DOHH2 (cell line): ENCODE data around the gene OGDHL.

ENCODE experiments used
- H3F3A ChIP-seq: fragments of 200-600 bp; sonication (generic), shearing (Covaris generic); 2 replicates; pipeline ENCODE4 v1.6.0; 2016; ENCODE audit warnings: antibody characterized with exemption, mild to moderate bottlenecking; ENCODE audit not compliant: control insufficient read depth, insufficient read depth
- H3K27ac ChIP-seq: fragments of 200-600 bp; sonication (generic); 2 replicates; pipeline ENCODE4 v1.5.1; 2014; ENCODE audit warnings: low read depth, mild to moderate bottlenecking, low read length, moderate library complexity
- H3K27me3 ChIP-seq: fragments of 200-600 bp; sonication (generic); 2 replicates; pipeline ENCODE4 v1.6.1; 2014; ENCODE audit warnings: mild to moderate bottlenecking, low read length, mixed read lengths; ENCODE audit not compliant: control insufficient read depth
- H3K36me3 ChIP-seq: fragments of 200-600 bp; sonication (generic); 2 replicates; pipeline ENCODE4 v1.6.1; 2014; ENCODE audit warnings: mild to moderate bottlenecking, low read length, moderate library complexity, mixed read lengths; ENCODE audit not compliant: control insufficient read depth
- H3K4me1 ChIP-seq: fragments of 200-600 bp; sonication (generic); 2 replicates; pipeline ENCODE4 v1.6.1; 2014; ENCODE audit warnings: mild to moderate bottlenecking, low read length, mixed read lengths; ENCODE audit not compliant: control insufficient read depth
- H3K4me2 ChIP-seq: fragments of 200-600 bp; sonication (generic); 2 replicates; pipeline ENCODE4 v1.6.0; 2014; ENCODE audit warnings: mild to moderate bottlenecking, low read length, moderate library complexity
- H3K4me3 ChIP-seq: fragments of 200-600 bp; sonication (generic); 2 replicates; pipeline ENCODE4 v1.5.1; 2014; ENCODE audit warnings: mild to moderate bottlenecking, low read length, mixed read lengths
- H3K79me2 ChIP-seq: fragments of 200-600 bp; sonication (generic); 2 replicates; pipeline ENCODE4 v1.6.1; 2014; ENCODE audit warnings: mild to moderate bottlenecking, low read length, mixed read lengths; ENCODE audit not compliant: control insufficient read depth
- H3K9me2 ChIP-seq: fragments of 200-600 bp; sonication (generic); replicated peaks from 2 replicates; pipeline ENCODE4 v1.6.1; 2014; ENCODE audit warnings: mild to moderate bottlenecking, low read length, mixed read lengths; ENCODE audit not compliant: control insufficient read depth
- H3K9me3 ChIP-seq: fragments of 200-600 bp; sonication (generic); 2 replicates; pipeline ENCODE4 v1.6.1; 2014; ENCODE audit warnings: antibody characterized with exemption, low read length, mixed read lengths; ENCODE audit not compliant: control insufficient read depth, insufficient read depth
- H4K20me1 ChIP-seq: fragments of 200-600 bp; sonication (generic); 2 replicates; pipeline ENCODE4 v1.6.0; 2014; ENCODE audit warnings: low read depth, mild to moderate bottlenecking, antibody characterized with exemption, low read length, moderate library complexity; ENCODE audit not compliant: control insufficient read depth, insufficient read depth
- EZH2phosphoT487 ChIP-seq: fragments of 200-600 bp; sonication (generic); IDR thresholded peaks from 2 replicates; pipeline ENCODE4 v1.6.1; 2017; ENCODE audit warnings: borderline replicate concordance, mild to moderate bottlenecking, antibody characterized with exemption, low read length, moderate library complexity, mixed read lengths
- TF ChIP-seq, protein P1 (sequence below): fragments of 200-600 bp; sonication (generic); IDR thresholded peaks from one replicate; pipeline ENCODE4 v1.5.1; 2014; ENCODE audit warnings: antibody characterized with exemption, mild to moderate bottlenecking, low read depth, low read length; ENCODE audit not compliant: poor library complexity, severe bottlenecking

OGDHL gene

DNA sequence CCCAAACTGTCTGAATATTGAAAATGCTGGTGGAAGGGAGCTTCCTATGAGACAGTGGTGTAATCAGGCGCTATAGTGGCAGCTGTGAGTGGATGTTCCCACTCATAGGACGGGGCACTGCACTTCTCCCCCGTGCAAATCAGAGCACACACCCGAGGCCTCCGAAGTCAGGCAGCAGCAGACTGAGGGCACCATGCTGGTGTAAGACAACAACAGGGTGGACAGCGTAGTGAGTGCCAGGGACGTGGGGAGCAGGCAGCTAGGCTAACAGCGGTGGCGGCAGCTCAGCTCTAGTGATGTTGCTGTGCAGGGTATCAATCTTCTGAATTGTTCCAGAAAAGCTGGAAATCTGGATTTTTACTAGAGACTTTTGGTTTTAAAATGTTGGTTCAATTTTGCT is 63.4 kb downstream of the OGDHL start:
- Histone ChIP-seq H3K27me3 (no peaks in the 10 kb centered on the region), H3K4me2 (no peak overlapping the region)
- TF ChIP-seq EZH2phosphoT487, result no peak
- TF ChIP-seq, protein P1, sequence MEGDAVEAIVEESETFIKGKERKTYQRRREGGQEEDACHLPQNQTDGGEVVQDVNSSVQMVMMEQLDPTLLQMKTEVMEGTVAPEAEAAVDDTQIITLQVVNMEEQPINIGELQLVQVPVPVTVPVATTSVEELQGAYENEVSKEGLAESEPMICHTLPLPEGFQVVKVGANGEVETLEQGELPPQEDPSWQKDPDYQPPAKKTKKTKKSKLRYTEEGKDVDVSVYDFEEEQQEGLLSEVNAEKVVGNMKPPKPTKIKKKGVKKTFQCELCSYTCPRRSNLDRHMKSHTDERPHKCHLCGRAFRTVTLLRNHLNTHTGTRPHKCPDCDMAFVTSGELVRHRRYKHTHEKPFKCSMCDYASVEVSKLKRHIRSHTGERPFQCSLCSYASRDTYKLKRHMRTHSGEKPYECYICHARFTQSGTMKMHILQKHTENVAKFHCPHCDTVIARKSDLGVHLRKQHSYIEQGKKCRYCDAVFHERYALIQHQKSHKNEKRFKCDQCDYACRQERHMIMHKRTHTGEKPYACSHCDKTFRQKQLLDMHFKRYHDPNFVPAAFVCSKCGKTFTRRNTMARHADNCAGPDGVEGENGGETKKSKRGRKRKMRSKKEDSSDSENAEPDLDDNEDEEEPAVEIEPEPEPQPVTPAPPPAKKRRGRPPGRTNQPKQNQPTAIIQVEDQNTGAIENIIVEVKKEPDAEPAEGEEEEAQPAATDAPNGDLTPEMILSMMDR, result no peak

DNA sequence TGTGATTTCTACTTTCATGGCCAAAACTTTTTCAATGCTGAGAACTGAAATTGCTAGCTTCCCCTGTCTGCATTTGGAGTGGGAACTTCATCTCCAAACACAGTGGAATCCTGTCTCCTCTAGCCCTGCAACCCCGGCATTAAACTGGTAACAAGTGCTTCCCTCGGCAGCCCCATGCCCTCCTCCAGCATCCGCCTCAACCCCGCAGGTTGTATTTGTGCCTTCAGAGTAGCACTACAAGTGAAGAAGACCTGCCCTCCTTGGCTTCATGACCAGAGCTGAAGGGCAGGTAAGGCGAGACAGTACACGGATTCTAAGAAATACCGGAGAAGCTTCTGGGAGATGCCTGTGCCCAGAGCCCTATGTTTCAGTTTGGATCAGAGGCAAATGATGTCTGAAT is 65.8 kb downstream of the OGDHL start:
- H3K27me3 ChIP-seq, result peaks cover 7% of the 10 kb centered on the region; the same call in 1 of the 2 replicates
- TF ChIP-seq, protein P1, result no peak
- TF ChIP-seq EZH2phosphoT487, result no peak
- H3K27ac ChIP-seq, result no peak overlapping the region

More for the DNA sequence above, 63.4 kb downstream of the OGDHL start:
- Histone ChIP-seq H3K9me2 (no peaks in the 10 kb centered on the region), H3F3A (no peaks in the 10 kb centered on the region), H3K36me3 (no peaks in the 10 kb centered on the region), H3K9me3 (no peaks in the 10 kb centered on the region), H3K27ac (no peak overlapping the region), H3K79me2 (no peaks in the 10 kb centered on the region), H4K20me1 (no peaks in the 10 kb centered on the region), H3K4me1 (no peaks in the 10 kb centered on the region), H3K4me3 (no peak overlapping the region)

GRCh38 chr10:49694466-49694865 is 67.7 kb downstream of the OGDHL start:
- Histone ChIP-seq H3K27ac (no peak overlapping the region), H3K9me2 (no peaks in the 10 kb centered on the region), H3K79me2 (no peaks in the 10 kb centered on the region), H3K36me3 (no peaks in the 10 kb centered on the region), H3K9me3 (no peaks in the 10 kb centered on the region), H3K4me2 (no peak overlapping the region), H3K4me3 (no peak overlapping the region), H3K27me3 (peaks cover 23% of the 10 kb centered on the region), H4K20me1 (no peaks in the 10 kb centered on the region), H3F3A (no peaks in the 10 kb centered on the region), H3K4me1 (no peaks in the 10 kb centered on the region)
- TF ChIP-seq, protein P1, result no peak

More for the DNA sequence above, 65.8 kb downstream of the OGDHL start:
- Histone ChIP-seq H3K4me2 (no peak overlapping the region), H3K4me3 (no peak overlapping the region), H3K9me2 (no peaks in the 10 kb centered on the region), H3F3A (no peaks in the 10 kb centered on the region), H3K4me1 (no peaks in the 10 kb centered on the region), H3K9me3 (no peaks in the 10 kb centered on the region), H3K79me2 (no peaks in the 10 kb centered on the region), H3K36me3 (no peaks in the 10 kb centered on the region), H4K20me1 (no peaks in the 10 kb centered on the region)

GRCh38 chr10:49691588-49691987 is 70.5 kb downstream of the OGDHL start:
- H3K4me2 ChIP-seq, result no peak overlapping the region

More at GRCh38 chr10:49691588-49691987, 70.5 kb downstream of the OGDHL start:
- no peaks in the 10 kb centered on the region for H3K9me2 ChIP-seq
- no peaks in the 10 kb centered on the region for H3K9me3 ChIP-seq
- no peaks in the 10 kb centered on the region for H3K4me1 ChIP-seq
- H3K27ac ChIP-seq, result no peak overlapping the region
- no peaks in the 10 kb centered on the region for H3F3A ChIP-seq
- no peaks in the 10 kb centered on the region for H3K79me2 ChIP-seq
- H4K20me1 ChIP-seq, result no peaks in the 10 kb centered on the region
- TF ChIP-seq, protein P1, result no peak
- no peak for TF ChIP-seq EZH2phosphoT487
- H3K4me3 ChIP-seq, result no peak overlapping the region
- H3K36me3 ChIP-seq, result no peaks in the 10 kb centered on the region
- H3K27me3 ChIP-seq, result peaks cover 32% of the 10 kb centered on the region
